DND-41 (cell line): ENCODE results near the gene MMP7.
"Not testable (repeated sequence)": the region's sequence is repeated elsewhere in the genome, so short reads cannot be mapped to it uniquely, and the experiment has no call there.

Experiments used
- CTCF ChIP-seq: IDR thresholded peaks from 2 replicates; pipeline ENCODE4 v1.5.1; 2012; ENCODE audit warnings: borderline replicate concordance, low read length, moderate library complexity, mild to moderate bottlenecking; ENCODE audit not compliant: poor library complexity, severe bottlenecking; ENCODE audit errors: extremely low read depth
- EZH2 ChIP-seq: IDR thresholded peaks from 3 replicates; pipeline ENCODE4 v1.6.1; 2012; ENCODE audit warnings: borderline replicate concordance, low read depth, mild to moderate bottlenecking, moderate library complexity, low read length, inconsistent platforms; ENCODE audit not compliant: severe bottlenecking

- TF ChIP-seq CTCF, EZH2: not testable (repeated sequence)
These were observed 27.7 kb downstream of the MMP7 start for GRCh38 chr11:102502831-102503230.
